A549 (cell line): ENCODE results near the gene TTLL9. TPM values are rescaled to one million over a fixed set of nuclear protein-coding genes. Genes with fewer than 3 reads are reported as not detected.
A peak's percentile ranks its signal among the peaks of the same experiment; 100 is the strongest.

Experiments
- ATAC-seq, 2 experiments: fragments of 200-7000 bp in 1 of 2; fragments of >200 bp in 1 of 2; cut with Nextera tagmentation in 1 of 2; cut with Tn5 transposase in 1 of 2; 3 replicates each; pipeline versions ENCODE4 v1.8.0 to v1.9.1; 2018 to 2020; ENCODE audit warnings: mild to moderate bottlenecking in 1 of 2, moderate library complexity in 1 of 2
- CTCF ChIA-PET: fragments of 300-600 bp; sonication (Branson Sonifier 250); formaldehyde crosslinking; extraction: SDS; loops from one replicate; lab custom pipeline; 2021; ENCODE audit warnings: antibody characterized with exemption, inconsistent platforms; lab: Yijun Ruan, JAX
- POLR2A ChIA-PET: fragments of 350-600 bp; formaldehyde crosslinking; extraction: SDS; loops from one replicate; lab custom pipeline; 2021; ENCODE audit warnings: antibody characterized with exemption, inconsistent platforms; lab: Yijun Ruan, JAX
- DNase-seq, 2 experiments: peaks; one replicate each; pipeline versions ENCODE4 v3.0.0 to v3.0.0-alpha.2; 2011 to 2016; ENCODE audit warnings: low read depth in 1 of 2, low spot score in 1 of 2
- FAIRE-seq: peaks from 2 replicates; lab custom pipeline; 2011; peaks lifted over from hg19 to GRCh38; lab: Jason Lieb, UNC
- H3K27ac ChIP-seq, 2 experiments: fragments of >200 bp; sonication (Bioruptor Twin); formaldehyde crosslinking; 3 replicates each; pipeline ENCODE4 v1.5.1; 2016 to 2017
- H3K4me1 ChIP-seq: fragments of >200 bp; sonication (Bioruptor Twin); formaldehyde crosslinking; 3 replicates; pipeline ENCODE4 v1.6.1; 2016
- H3K4me2 ChIP-seq: fragments of >200 bp; sonication (Bioruptor Twin); formaldehyde crosslinking; 3 replicates; pipeline ENCODE4 v1.6.1; 2016
- H3K4me3 ChIP-seq: fragments of >200 bp; sonication (Bioruptor Twin); formaldehyde crosslinking; 3 replicates; pipeline ENCODE4 v1.5.1; 2016
- H3K9me3 ChIP-seq: fragments of >200 bp; sonication (Bioruptor Twin); formaldehyde crosslinking; 3 replicates; pipeline ENCODE4 v1.6.1; 2016
- ATOH8 ChIP-seq: fragments of 250-450 bp; sonication (Bioruptor Pico); IDR thresholded peaks from 2 replicates; pipeline ENCODE4 v1.5.0; 2020; ENCODE audit warnings: low read depth, mild to moderate bottlenecking, moderate library complexity
- BCL3 ChIP-seq: fragments of >200 bp; sonication (Bioruptor Twin); formaldehyde crosslinking; IDR thresholded peaks from 3 replicates; pipeline ENCODE4 v1.6.1; 2016
- CBX2 ChIP-seq: fragments of 200-600 bp; sonication (generic); IDR thresholded peaks from 2 replicates; pipeline ENCODE4 v1.6.1; 2016; ENCODE audit warnings: low read depth, mild to moderate bottlenecking, borderline replicate concordance
- CBX8 ChIP-seq: fragments of 200-600 bp; sonication (generic); IDR thresholded peaks from 2 replicates; pipeline ENCODE4 v1.6.1; 2016
- GATA3 ChIP-seq: IDR thresholded peaks from 2 replicates; pipeline ENCODE4 v1.6.1; 2012; ENCODE audit warnings: borderline replicate concordance
- HEYL ChIP-seq: fragments of 250-450 bp; sonication (Bioruptor Pico); IDR thresholded peaks from 2 replicates; pipeline ENCODE4 v1.8.0; 2021; ENCODE audit warnings: mild to moderate bottlenecking, moderate library complexity
- HOXA7 ChIP-seq: fragments of 250-450 bp; sonication (Bioruptor Pico); IDR thresholded peaks from 2 replicates; pipeline ENCODE4 v1.5.0; 2020; ENCODE audit warnings: mild to moderate bottlenecking, moderate library complexity
- JUNB ChIP-seq: fragments of >200 bp; sonication (Bioruptor Twin); formaldehyde crosslinking; IDR thresholded peaks from 2 replicates; pipeline ENCODE4 v1.6.1; 2016
- KDM5A ChIP-seq: fragments of 200-600 bp; sonication (generic); IDR thresholded peaks from 2 replicates; pipeline ENCODE4 v1.6.1; 2016; ENCODE audit warnings: antibody characterized with exemption, mild to moderate bottlenecking
- MAFK ChIP-seq: fragments of 450-650 bp; IDR thresholded peaks from 2 replicates; pipeline ENCODE4 v1.6.1; 2014; ENCODE audit not compliant: partially characterized antibody
- NR3C1 ChIP-seq: fragments of >200 bp; sonication (Bioruptor Twin); formaldehyde crosslinking; IDR thresholded peaks from 3 replicates; pipeline ENCODE4 v1.6.1; 2017
- PHF8 ChIP-seq: fragments of 200-600 bp; sonication (generic); IDR thresholded peaks from 2 replicates; pipeline ENCODE4 v1.6.1; 2016; ENCODE audit warnings: low read depth, mild to moderate bottlenecking, antibody characterized with exemption, moderate library complexity, borderline replicate concordance
- POLR2A ChIP-seq: IDR thresholded peaks from 2 replicates; pipeline ENCODE4 v1.6.1; 2012; ENCODE audit warnings: mild to moderate bottlenecking, low read length
- RAD21 ChIP-seq, 2 experiments: fragments of >200 bp in 1 of 2; sonication (Bioruptor Twin) in 1 of 2; formaldehyde crosslinking in 1 of 2; IDR thresholded peaks in 1 of 2; conservative IDR thresholded peaks in 1 of 2; 2 replicates in 1 of 2; 3 replicates in 1 of 2; pipeline ENCODE4 v1.6.1; 2012 to 2018; ENCODE audit warnings: inconsistent platforms in 1 of 2
- SMC3 ChIP-seq: fragments of >200 bp; sonication (Bioruptor Twin); formaldehyde crosslinking; IDR thresholded peaks from 3 replicates; pipeline ENCODE4 v1.6.1; 2018; ENCODE audit warnings: inconsistent platforms
- TFCP2L1 ChIP-seq: fragments of 250-450 bp; sonication (Bioruptor Pico); IDR thresholded peaks from 2 replicates; pipeline ENCODE4 v1.5.0; 2021; ENCODE audit warnings: mild to moderate bottlenecking
- ZNF302 ChIP-seq: fragments of 250-450 bp; sonication (Bioruptor Pico); IDR thresholded peaks from 2 replicates; pipeline ENCODE4 v1.9.0; 2021; ENCODE audit warnings: inconsistent platforms, mild to moderate bottlenecking, moderate library complexity
- WGBS: methylation state at CpG from one replicate; pipeline ENCODE4 v1.1.6; 2017; ENCODE audit errors: missing lambda C conversion rate; 5-methylcytosine and 5-hydroxymethylcytosine counted together
- polyA plus RNA-seq, 4 experiments: library from polyadenylated mRNA; depleted of rRNA in 3 of 4; stranded (reverse); fragments of >200 nt; fragmentation: RNase III in 1 of 4; extraction: RNeasy Plus Mini Kit Qiagen cat#74134 plus additional on column Dnase treatment in 1 of 4; gene quantifications; 2 replicates in 3 of 4; 3 replicates in 1 of 4; pipeline ENCODE4 v1.2.3, GENCODE V29; 2011 to 2017
- TF ChIP-seq, protein P1 (sequence below): fragments of 450-650 bp; IDR thresholded peaks from 2 replicates; pipeline ENCODE4 v1.6.1; 2014; ENCODE audit warnings: antibody characterized with exemption
- TF ChIP-seq, protein P2 (sequence below): fragments of >200 bp; sonication (Bioruptor Twin); formaldehyde crosslinking; IDR thresholded peaks from 3 replicates; pipeline ENCODE4 v1.5.1; 2016
- TF ChIP-seq, protein P3 (sequence below): IDR thresholded peaks from 2 replicates; pipeline ENCODE4 v1.6.1; 2012; ENCODE audit warnings: low read depth, borderline replicate concordance
- TF ChIP-seq, protein P4 (sequence below): IDR thresholded peaks from 2 replicates; pipeline ENCODE4 v1.6.1; 2012
- TF ChIP-seq, protein P5 (sequence below): fragments of 150-350 bp; IDR thresholded peaks from 2 replicates; pipeline ENCODE4 v1.6.1; 2014; ENCODE audit warnings: low read depth, mild to moderate bottlenecking, low read length

The TTLL9 gene
- polyA plus RNA-seq, 2 of the 4 experiments (the other 2 are of a cell fraction): 0.06 to 0.15 TPM

DNA sequence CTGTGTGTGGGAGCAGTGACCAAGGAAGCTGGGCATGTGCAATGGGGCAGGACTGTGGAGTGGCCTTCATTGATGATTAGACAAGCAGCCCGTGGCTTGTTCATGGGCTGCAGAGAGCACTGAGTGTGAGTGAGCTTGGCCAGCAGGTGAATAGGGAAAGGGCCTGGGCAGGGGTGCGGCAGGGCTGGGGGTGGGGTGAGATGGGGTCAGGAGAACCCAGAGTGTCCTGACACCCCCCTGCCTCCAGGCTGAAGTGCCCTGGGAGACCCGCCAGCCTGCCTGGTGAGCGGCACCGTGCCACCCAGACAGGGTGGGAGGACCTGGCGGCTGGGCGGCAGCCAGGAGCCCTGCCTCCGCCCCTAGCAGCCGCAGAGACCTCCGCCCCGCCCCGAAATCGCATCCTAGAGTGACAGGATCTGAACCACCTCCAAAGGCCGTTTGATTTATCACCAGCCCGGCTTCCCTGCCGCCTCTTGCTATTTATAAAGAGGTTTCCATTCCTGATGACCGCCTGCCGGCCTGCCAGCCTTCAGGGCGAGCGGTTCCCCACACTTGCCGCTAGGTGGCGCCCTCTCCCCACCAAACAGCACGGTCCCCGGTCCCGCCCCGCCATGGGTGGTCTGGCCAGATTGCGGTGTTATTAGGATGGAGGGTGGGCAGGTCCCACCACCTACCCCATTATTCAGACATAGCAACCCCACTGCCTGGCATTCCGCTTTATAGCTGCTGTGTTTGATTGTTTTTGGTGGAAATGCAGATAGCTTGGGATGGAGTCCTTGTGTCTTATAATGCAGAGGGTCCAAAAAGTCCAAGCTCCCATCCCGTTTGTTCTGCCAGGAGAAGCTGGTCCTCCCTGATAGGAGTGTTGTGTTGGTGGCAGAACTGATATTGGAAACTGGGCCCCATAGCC lies 47.8 kb upstream of the TTLL9 start:
- WGBS: 6% methylated on average over 29 of the region's 29 CpGs
- FAIRE-seq: no peak
- 0 out of 3 replicates have a peak overlapping the region, but pooled peaks have one; percentile 18 for H3K4me3 ChIP-seq

GRCh38 chr20:31823360-31824124 lies 46.9 kb upstream of the TTLL9 start:
- DNase-seq: no peak
- FAIRE-seq: no peak
- peak; percentile 36 for TF ChIP-seq MAFK
- TF ChIP-seq, protein P1, sequence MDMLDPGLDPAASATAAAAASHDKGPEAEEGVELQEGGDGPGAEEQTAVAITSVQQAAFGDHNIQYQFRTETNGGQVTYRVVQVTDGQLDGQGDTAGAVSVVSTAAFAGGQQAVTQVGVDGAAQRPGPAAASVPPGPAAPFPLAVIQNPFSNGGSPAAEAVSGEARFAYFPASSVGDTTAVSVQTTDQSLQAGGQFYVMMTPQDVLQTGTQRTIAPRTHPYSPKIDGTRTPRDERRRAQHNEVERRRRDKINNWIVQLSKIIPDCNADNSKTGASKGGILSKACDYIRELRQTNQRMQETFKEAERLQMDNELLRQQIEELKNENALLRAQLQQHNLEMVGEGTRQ: no peak
- ChIA-PET CTCF (interaction anchor here (0.5 to 6.8 kb wide), 68 partner anchors 9 to 955 kb away, joined by 3 to 133 read pairs (median 4); partner anchors contain the start of genes FOXS1 and PDRG1), POLR2A (interaction anchor here (0.6 kb wide), 1 partner anchor 455 kb away, joined by 8 read pairs; no protein-coding TSS in a partner anchor)
- 72% methylated on average over 14 of the region's 14 CpGs for WGBS
- Histone ChIP-seq H3K4me2 (no peak overlapping the region; the same call in 2 of the 3 replicates), H3K4me3 (no peak overlapping the region), H3K4me1 (peaks cover 23% of the 10 kb centered on the region; the same call in 2 of the 3 replicates), H3K27ac (peak overlapping the region; percentile 22 to 68; a peak in 4 of 6 replicates), H3K9me3 (no peaks in the 10 kb centered on the region)
- ATAC-seq: peak in 1 of 2 experiments; percentile 11; a peak in 3 of 6 replicates

More for the DNA sequence above, 47.8 kb upstream of the TTLL9 start:
- H3K27ac ChIP-seq: peak overlapping the region; percentile 16 to 68; a peak in 4 of 6 replicates
- ATAC-seq (peak; percentile 71 to 90), DNase-seq (peak; percentile 62 to 79)
- TF ChIP-seq KDM5A: peak; percentile 58; the same call in 1 of the 2 replicates
- no peak for TF ChIP-seq PHF8
- peak; percentile 95 for TF ChIP-seq SMC3
- no peak for TF ChIP-seq GATA3
- TF ChIP-seq RAD21 (conservative IDR thresholded peaks at IDR 0.05 in 1 of 2, IDR thresholded peaks at IDR 0.05 in 1 of 2): peak; percentile 97 to 99
- no peak for TF ChIP-seq BCL3
- TF ChIP-seq, protein P2, sequence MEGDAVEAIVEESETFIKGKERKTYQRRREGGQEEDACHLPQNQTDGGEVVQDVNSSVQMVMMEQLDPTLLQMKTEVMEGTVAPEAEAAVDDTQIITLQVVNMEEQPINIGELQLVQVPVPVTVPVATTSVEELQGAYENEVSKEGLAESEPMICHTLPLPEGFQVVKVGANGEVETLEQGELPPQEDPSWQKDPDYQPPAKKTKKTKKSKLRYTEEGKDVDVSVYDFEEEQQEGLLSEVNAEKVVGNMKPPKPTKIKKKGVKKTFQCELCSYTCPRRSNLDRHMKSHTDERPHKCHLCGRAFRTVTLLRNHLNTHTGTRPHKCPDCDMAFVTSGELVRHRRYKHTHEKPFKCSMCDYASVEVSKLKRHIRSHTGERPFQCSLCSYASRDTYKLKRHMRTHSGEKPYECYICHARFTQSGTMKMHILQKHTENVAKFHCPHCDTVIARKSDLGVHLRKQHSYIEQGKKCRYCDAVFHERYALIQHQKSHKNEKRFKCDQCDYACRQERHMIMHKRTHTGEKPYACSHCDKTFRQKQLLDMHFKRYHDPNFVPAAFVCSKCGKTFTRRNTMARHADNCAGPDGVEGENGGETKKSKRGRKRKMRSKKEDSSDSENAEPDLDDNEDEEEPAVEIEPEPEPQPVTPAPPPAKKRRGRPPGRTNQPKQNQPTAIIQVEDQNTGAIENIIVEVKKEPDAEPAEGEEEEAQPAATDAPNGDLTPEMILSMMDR: peak; percentile 97
- no peaks in the 10 kb centered on the region for H3K9me3 ChIP-seq
- H3K4me1 ChIP-seq: peaks cover 23% of the 10 kb centered on the region; the same call in 2 of the 3 replicates
- CTCF ChIA-PET: interaction anchor here (0.5 to 6.8 kb wide), 74 partner anchors 9 to 956 kb away, joined by 3 to 133 read pairs (median 4); partner anchors contain the start of genes FOXS1 and PDRG1
- H3K4me2 ChIP-seq: peak overlapping the region; percentile 73
- POLR2A ChIA-PET: interaction anchor here (0.6 kb wide), 1 partner anchor 456 kb away, joined by 8 read pairs; no protein-coding TSS in a partner anchor

- 73% methylated on average over 4 of the region's 4 CpGs for WGBS
- peak overlapping the region; percentile 22 to 68; a peak in 3 of 6 replicates for H3K27ac ChIP-seq
- peaks cover 23% of the 10 kb centered on the region; the same call in 2 of the 3 replicates for H3K4me1 ChIP-seq
- H3K9me3 ChIP-seq: no peaks in the 10 kb centered on the region
- DNase-seq (no peak), FAIRE-seq (no peak), ATAC-seq (no peak)
- H3K4me2 ChIP-seq: no peak overlapping the region
- ChIA-PET POLR2A (no interaction called here), CTCF (interaction anchor here (1.2 to 6.8 kb wide), 17 partner anchors 10 to 282 kb away, joined by 3 to 133 read pairs (median 10); partner anchors contain the start of genes FOXS1 and PDRG1)
- H3K4me3 ChIP-seq: no peak overlapping the region
- no peak for TF ChIP-seq CBX2
- TF ChIP-seq, protein P3, sequence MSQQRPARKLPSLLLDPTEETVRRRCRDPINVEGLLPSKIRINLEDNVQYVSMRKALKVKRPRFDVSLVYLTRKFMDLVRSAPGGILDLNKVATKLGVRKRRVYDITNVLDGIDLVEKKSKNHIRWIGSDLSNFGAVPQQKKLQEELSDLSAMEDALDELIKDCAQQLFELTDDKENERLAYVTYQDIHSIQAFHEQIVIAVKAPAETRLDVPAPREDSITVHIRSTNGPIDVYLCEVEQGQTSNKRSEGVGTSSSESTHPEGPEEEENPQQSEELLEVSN: no peak
- no peak for TF ChIP-seq HOXA7 (CRISPR knock-in tag)
- TF ChIP-seq POLR2A: no peak
- TF ChIP-seq ZNF302: no peak
- no peak for TF ChIP-seq JUNB
- TF ChIP-seq HEYL: no peak
- no peak for TF ChIP-seq ATOH8
- no peak for TF ChIP-seq TFCP2L1 (CRISPR knock-in tag)
- no peak for TF ChIP-seq NR3C1
- TF ChIP-seq, protein P4, sequence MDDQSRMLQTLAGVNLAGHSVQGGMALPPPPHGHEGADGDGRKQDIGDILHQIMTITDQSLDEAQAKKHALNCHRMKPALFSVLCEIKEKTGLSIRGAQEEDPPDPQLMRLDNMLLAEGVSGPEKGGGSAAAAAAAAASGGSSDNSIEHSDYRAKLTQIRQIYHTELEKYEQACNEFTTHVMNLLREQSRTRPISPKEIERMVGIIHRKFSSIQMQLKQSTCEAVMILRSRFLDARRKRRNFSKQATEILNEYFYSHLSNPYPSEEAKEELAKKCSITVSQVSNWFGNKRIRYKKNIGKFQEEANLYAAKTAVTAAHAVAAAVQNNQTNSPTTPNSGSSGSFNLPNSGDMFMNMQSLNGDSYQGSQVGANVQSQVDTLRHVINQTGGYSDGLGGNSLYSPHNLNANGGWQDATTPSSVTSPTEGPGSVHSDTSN: no peak
- TF ChIP-seq, protein P5, sequence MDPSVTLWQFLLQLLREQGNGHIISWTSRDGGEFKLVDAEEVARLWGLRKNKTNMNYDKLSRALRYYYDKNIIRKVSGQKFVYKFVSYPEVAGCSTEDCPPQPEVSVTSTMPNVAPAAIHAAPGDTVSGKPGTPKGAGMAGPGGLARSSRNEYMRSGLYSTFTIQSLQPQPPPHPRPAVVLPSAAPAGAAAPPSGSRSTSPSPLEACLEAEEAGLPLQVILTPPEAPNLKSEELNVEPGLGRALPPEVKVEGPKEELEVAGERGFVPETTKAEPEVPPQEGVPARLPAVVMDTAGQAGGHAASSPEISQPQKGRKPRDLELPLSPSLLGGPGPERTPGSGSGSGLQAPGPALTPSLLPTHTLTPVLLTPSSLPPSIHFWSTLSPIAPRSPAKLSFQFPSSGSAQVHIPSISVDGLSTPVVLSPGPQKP: no peak
- TF ChIP-seq CBX8: no peak
Measured at GRCh38 chr20:31824125-31824485, 46.3 kb upstream of the TTLL9 start.
